SK-N-SH treated with all-trans-retinoic acid at 6 μM for 48 hours (cell line): ENCODE data around the gene CDKN2AIPNL.

Experiments used
- RARB ChIP-seq: fragments of 250-450 bp; sonication (Bioruptor Pico); IDR thresholded peaks from 2 replicates; pipeline ENCODE4 v1.8.0; 2021; ENCODE audit warnings: mild to moderate bottlenecking, moderate library complexity
- TF ChIP-seq, protein P1 (sequence below): fragments of 250-450 bp; sonication (Bioruptor Pico); IDR thresholded peaks from 2 replicates; pipeline ENCODE4 v1.5.1; 2020; ENCODE audit warnings: low read depth, mild to moderate bottlenecking, moderate library complexity

DNA sequence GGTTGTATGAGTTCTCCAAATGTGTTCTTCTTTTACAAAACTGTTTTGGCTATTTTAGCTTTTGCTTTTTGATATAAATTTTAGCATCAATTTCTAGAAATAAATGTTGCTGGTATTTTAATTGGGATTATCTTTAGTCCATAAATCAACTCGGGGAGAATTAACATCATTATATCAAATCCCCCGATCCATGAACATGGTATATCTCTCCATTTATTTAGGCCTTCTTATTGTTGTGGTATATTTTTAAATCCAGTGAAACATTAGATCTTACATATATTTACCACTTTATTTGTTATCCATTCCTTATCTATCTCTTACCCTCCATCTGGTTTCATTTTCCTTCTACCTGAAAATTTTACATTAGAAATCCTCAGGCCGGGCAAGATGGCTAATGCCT is 7.3 kb upstream of the CDKN2AIPNL start:
- TF ChIP-seq, protein P1, sequence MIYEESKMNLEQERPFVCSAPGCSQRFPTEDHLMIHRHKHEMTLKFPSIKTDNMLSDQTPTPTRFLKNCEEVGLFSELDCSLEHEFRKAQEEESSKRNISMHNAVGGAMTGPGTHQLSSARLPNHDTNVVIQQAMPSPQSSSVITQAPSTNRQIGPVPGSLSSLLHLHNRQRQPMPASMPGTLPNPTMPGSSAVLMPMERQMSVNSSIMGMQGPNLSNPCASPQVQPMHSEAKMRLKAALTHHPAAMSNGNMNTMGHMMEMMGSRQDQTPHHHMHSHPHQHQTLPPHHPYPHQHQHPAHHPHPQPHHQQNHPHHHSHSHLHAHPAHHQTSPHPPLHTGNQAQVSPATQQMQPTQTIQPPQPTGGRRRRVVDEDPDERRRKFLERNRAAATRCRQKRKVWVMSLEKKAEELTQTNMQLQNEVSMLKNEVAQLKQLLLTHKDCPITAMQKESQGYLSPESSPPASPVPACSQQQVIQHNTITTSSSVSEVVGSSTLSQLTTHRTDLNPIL (CRISPR knock-in tag), result no peak
- no peak for TF ChIP-seq RARB (CRISPR knock-in tag)
